NCI-H1436 treated with DMSO at 0.1 percent for 48 hours (cell line): Measurements from ENCODE around the gene TULP4.

ENCODE experiments used
- DNase-seq: peaks from one replicate; lab custom pipeline; 2025; lab: John Stamatoyannopoulos, UW

The TULP4 gene

GRCh38 chr6:158312165-158312564 is at the start of gene TULP4:
Gene TULP4, plus strand, starts transcription at chr6:158312465. Its CDS starts 1,552 bp downstream, at chr6:158314017.
- DNase-seq: no peak

- no peak for DNase-seq
Observed at GRCh38 chr6:158262755-158263154, 49.5 kb upstream of the TULP4 start.

GRCh38 chr6:158264180-158264579 is 48.1 kb upstream of the TULP4 start:
- no peak for DNase-seq

- DNase-seq: no peak
Observed at GRCh38 chr6:158266131-158266530, 46.1 kb upstream of the TULP4 start.

- DNase-seq: no peak
Observed at GRCh38 chr6:158268361-158269147, 43.7 kb upstream of the TULP4 start.

- DNase-seq: no peak
Observed at GRCh38 chr6:158269657-158270056, 42.6 kb upstream of the TULP4 start.

GRCh38 chr6:158270389-158271127 is 41.7 kb upstream of the TULP4 start:
- DNase-seq: no peak

- DNase-seq: no peak
Observed at GRCh38 chr6:158272324-158272723, 39.9 kb upstream of the TULP4 start.

- no peak for DNase-seq
Observed at GRCh38 chr6:158278004-158278403, 34.3 kb upstream of the TULP4 start.

GRCh38 chr6:158279615-158280014 is 32.6 kb upstream of the TULP4 start:
- no peak for DNase-seq

GRCh38 chr6:158283304-158283980 is 28.8 kb upstream of the TULP4 start:
- no peak for DNase-seq

- DNase-seq: no peak
Observed at GRCh38 chr6:158284007-158284875, 28.0 kb upstream of the TULP4 start.

GRCh38 chr6:158284876-158285655 is 27.2 kb upstream of the TULP4 start:
- no peak for DNase-seq

- DNase-seq: no peak
Observed at GRCh38 chr6:158285656-158286021, 26.6 kb upstream of the TULP4 start.

GRCh38 chr6:158286413-158286812 is 25.9 kb upstream of the TULP4 start:
- DNase-seq: no peak

GRCh38 chr6:158287047-158287446 is 25.2 kb upstream of the TULP4 start:
- DNase-seq: no peak

GRCh38 chr6:158290040-158290439 is 22.2 kb upstream of the TULP4 start:
- DNase-seq: no peak

- no peak for DNase-seq
Observed at GRCh38 chr6:158290659-158291058, 21.6 kb upstream of the TULP4 start.

GRCh38 chr6:158292016-158292415 is 20.2 kb upstream of the TULP4 start:
- DNase-seq: no peak

- DNase-seq: no peak
Observed at GRCh38 chr6:158293122-158293521, 19.1 kb upstream of the TULP4 start.
